ENCODE data around the gene TMEM170A.

TMEM170A gene

GRCh38 chr16:75479421-75479990, 15.0 kb upstream of the TMEM170A start:
- no peak for DNase-seq (ENCODE audit: low read depth, low spot score)
- H3K4me3 ChIP-seq (ENCODE audit: low read depth, low read length): no peak overlapping the region
- TF ChIP-seq CTCF (IDR thresholded peaks at IDR 0.05; ENCODE audit: low read depth, low read length): no peak
- in situ Hi-C loops (cut with HindIII; ENCODE audit: low sequenced_read_pairs): no loop called here

GRCh38 chr16:75478480-75479345, 14.2 kb upstream of the TMEM170A start:
- DNase-seq (ENCODE audit: low read depth, low spot score): no peak
- no peak overlapping the region for H3K4me3 ChIP-seq (ENCODE audit: low read depth, low read length)
- in situ Hi-C loops (cut with HindIII; ENCODE audit: low sequenced_read_pairs): no loop called here
- no peak for TF ChIP-seq CTCF (IDR thresholded peaks at IDR 0.05; ENCODE audit: low read depth, low read length)

GRCh38 chr16:75477680-75478473, 13.4 kb upstream of the TMEM170A start:
- TF ChIP-seq CTCF (IDR thresholded peaks at IDR 0.05; ENCODE audit: low read depth, low read length): no peak
- in situ Hi-C loops (cut with HindIII; ENCODE audit: low sequenced_read_pairs): no loop called here
- H3K4me3 ChIP-seq (ENCODE audit: low read depth, low read length): no peak overlapping the region
- DNase-seq (ENCODE audit: low read depth, low spot score): no peak

GRCh38 chr16:75476817-75477216, 12.3 kb upstream of the TMEM170A start:
- TF ChIP-seq CTCF (IDR thresholded peaks at IDR 0.05; ENCODE audit: low read depth, low read length): no peak

GRCh38 chr16:75475420-75475847, 10.9 kb upstream of the TMEM170A start:
- in situ Hi-C loops (cut with HindIII; ENCODE audit: low sequenced_read_pairs): no loop called here
- no peak for TF ChIP-seq CTCF (IDR thresholded peaks at IDR 0.05; ENCODE audit: low read depth, low read length)
- DNase-seq (ENCODE audit: low read depth, low spot score): no peak
- no peak overlapping the region for H3K4me3 ChIP-seq (ENCODE audit: low read depth, low read length)

More at GRCh38 chr16:75476817-75477216, 12.3 kb upstream of the TMEM170A start:
- in situ Hi-C loops (cut with HindIII; ENCODE audit: low sequenced_read_pairs): no loop called here
- DNase-seq (ENCODE audit: low read depth, low spot score): no peak
- H3K4me3 ChIP-seq (ENCODE audit: low read depth, low read length): no peak overlapping the region
